Transverse colon (tissue), 4 donors: Measurements from ENCODE around the gene IL36G. TPM values are rescaled to one million over a fixed set of nuclear protein-coding genes. Genes with fewer than 3 reads are reported as not detected.

ENCODE experiments used
- DNase-seq: peaks from one replicate; pipeline ENCODE4 v3.0.0-alpha.2; 2019
- H3K27ac ChIP-seq, 4 donors: fragments of 200-600 bp; sonication (generic); 2 replicates each; pipeline ENCODE4 v1.5.1; 2016 to 2018; ENCODE audit warnings: inconsistent platforms in 4 of 4
- H3K27me3 ChIP-seq: fragments of 200-600 bp; sonication (generic); 2 replicates; pipeline ENCODE4 v1.5.1; 2017; ENCODE audit warnings: inconsistent platforms
- H3K36me3 ChIP-seq, 4 donors: fragments of 200-600 bp; sonication (generic); 2 replicates each; pipeline ENCODE4 v1.5.1; 2017 to 2019; ENCODE audit warnings: inconsistent platforms in 4 of 4
- H3K4me1 ChIP-seq, 4 donors: fragments of 200-600 bp; sonication (generic); 2 replicates each; pipeline ENCODE4 v1.5.1; 2017 to 2020; ENCODE audit warnings: inconsistent platforms in 4 of 4
- H3K4me3 ChIP-seq, 4 donors: fragments of 200-600 bp; sonication (generic); 1 replicate in 1 of 4; 2 replicates in 3 of 4; pipeline versions ENCODE4 v1.5.1 to v1.6.1; 2017 to 2019; ENCODE audit warnings: inconsistent platforms in 4 of 4
- H3K9me3 ChIP-seq, 2 donors: fragments of 200-600 bp; sonication (generic); 2 replicates each; pipeline ENCODE4 v1.5.1; 2017 to 2019; ENCODE audit warnings: inconsistent platforms in 2 of 2
- EP300 ChIP-seq: sonication (generic); formaldehyde crosslinking; IDR thresholded peaks from one replicate; pipeline ENCODE4 v1.6.1; 2017; ENCODE audit warnings: antibody characterized with exemption, low read depth
- POLR2A ChIP-seq: fragments of 450-650 bp; IDR thresholded peaks from one replicate; pipeline ENCODE4 v1.6.1; 2016; ENCODE audit warnings: antibody characterized with exemption, mild to moderate bottlenecking, moderate library complexity
- POLR2AphosphoS5 ChIP-seq, 3 donors: sonication (generic); formaldehyde crosslinking; IDR thresholded peaks; one replicate each; pipeline ENCODE4 v1.6.1; 2016; ENCODE audit warnings: antibody characterized with exemption in 3 of 3
- WGBS, 2 donors: methylation state at CpG; one replicate each; pipeline ENCODE4 v1.1.5; 2018; ENCODE audit warnings: low coverage in 1 of 2; 5-methylcytosine and 5-hydroxymethylcytosine counted together
- in situ Hi-C, 4 donors: fragments of 200-750 bp; cut with MboI; loops; one replicate each; pipeline versions ENCODE4 v1.15.0 to v1.15.1; 2017; ENCODE audit warnings: low sequenced_read_pairs in 3 of 4, low pct_ligation_motif_present in 1 of 4, low pct_unique_long_range_greater_than_20kb in 1 of 4
- intact Hi-C: fragments of 100-400 bp; cut with DNase I; formaldehyde crosslinking; loops from one replicate; pipeline ENCODE4 v1.15.1; 2023; ENCODE audit warnings: low total_unique reads
- total RNA-seq, 4 donors: library from RNA; depleted of rRNA; stranded (reverse); fragments of >200 nt; gene quantifications; one replicate each; pipeline ENCODE4 v1.1.0, GENCODE V29; 2016
- TF ChIP-seq, protein P1 (sequence below), 5 experiments: fragments of 200-600 bp in 3 of 5; fragments of 450-650 bp in 2 of 5; sonication (generic) in 3 of 5; IDR thresholded peaks; 1 replicate in 2 of 5; 2 replicates in 3 of 5; pipeline ENCODE4 v1.5.1; 2016 to 2017; ENCODE audit warnings: antibody characterized with exemption in 5 of 5, inconsistent platforms in 3 of 5, mild to moderate bottlenecking in 2 of 5, moderate library complexity in 1 of 5

The IL36G gene
- total RNA-seq, 4 donors from 2014 or later: 2.8 TPM; not detected in 3

- intact Hi-C loops: no loop called here
- no peaks in the 10 kb centered on the region for H3K36me3 ChIP-seq
- no peaks in the 10 kb centered on the region for H3K4me1 ChIP-seq
- 63 to 83% methylated on average over 1 of the region's 1 CpG for WGBS, 2 donors
- no peak overlapping the region for H3K27ac ChIP-seq
- in situ Hi-C loops: no loop called here
- H3K9me3 ChIP-seq: no peaks in the 10 kb centered on the region
- peaks cover 5% of the 10 kb centered on the region for H3K27me3 ChIP-seq
- H3K4me3 ChIP-seq: no peak overlapping the region
- no peak for DNase-seq
- TF ChIP-seq EP300: no peak
- TF ChIP-seq POLR2AphosphoS5 (IDR thresholded peaks at IDR 0.05): no peak
- TF ChIP-seq POLR2A: no peak
- TF ChIP-seq, protein P1, sequence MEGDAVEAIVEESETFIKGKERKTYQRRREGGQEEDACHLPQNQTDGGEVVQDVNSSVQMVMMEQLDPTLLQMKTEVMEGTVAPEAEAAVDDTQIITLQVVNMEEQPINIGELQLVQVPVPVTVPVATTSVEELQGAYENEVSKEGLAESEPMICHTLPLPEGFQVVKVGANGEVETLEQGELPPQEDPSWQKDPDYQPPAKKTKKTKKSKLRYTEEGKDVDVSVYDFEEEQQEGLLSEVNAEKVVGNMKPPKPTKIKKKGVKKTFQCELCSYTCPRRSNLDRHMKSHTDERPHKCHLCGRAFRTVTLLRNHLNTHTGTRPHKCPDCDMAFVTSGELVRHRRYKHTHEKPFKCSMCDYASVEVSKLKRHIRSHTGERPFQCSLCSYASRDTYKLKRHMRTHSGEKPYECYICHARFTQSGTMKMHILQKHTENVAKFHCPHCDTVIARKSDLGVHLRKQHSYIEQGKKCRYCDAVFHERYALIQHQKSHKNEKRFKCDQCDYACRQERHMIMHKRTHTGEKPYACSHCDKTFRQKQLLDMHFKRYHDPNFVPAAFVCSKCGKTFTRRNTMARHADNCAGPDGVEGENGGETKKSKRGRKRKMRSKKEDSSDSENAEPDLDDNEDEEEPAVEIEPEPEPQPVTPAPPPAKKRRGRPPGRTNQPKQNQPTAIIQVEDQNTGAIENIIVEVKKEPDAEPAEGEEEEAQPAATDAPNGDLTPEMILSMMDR (IDR thresholded peaks at IDR 0.05): no peak
Measured at GRCh38 chr2:113007250-113007649, 29.4 kb downstream of the IL36G start.

GRCh38 chr2:113009622-113010021, 31.8 kb downstream of the IL36G start:
- DNase-seq: no peak
- TF ChIP-seq POLR2AphosphoS5 (IDR thresholded peaks at IDR 0.05): no peak
- TF ChIP-seq EP300: no peak
- no peak for TF ChIP-seq POLR2A
- TF ChIP-seq, protein P1 (IDR thresholded peaks at IDR 0.05): no peak
- no peaks in the 10 kb centered on the region for H3K4me1 ChIP-seq
- H3K9me3 ChIP-seq: no peaks in the 10 kb centered on the region
- intact Hi-C loops (no loop called here), in situ Hi-C loops (no loop called here)
- no peak overlapping the region for H3K27ac ChIP-seq
- H3K27me3 ChIP-seq: peaks cover 2% of the 10 kb centered on the region
- no peaks in the 10 kb centered on the region for H3K36me3 ChIP-seq
- 46 to 80% methylated on average over 1 of the region's 1 CpG for WGBS, 2 donors
- no peak overlapping the region for H3K4me3 ChIP-seq

DNA sequence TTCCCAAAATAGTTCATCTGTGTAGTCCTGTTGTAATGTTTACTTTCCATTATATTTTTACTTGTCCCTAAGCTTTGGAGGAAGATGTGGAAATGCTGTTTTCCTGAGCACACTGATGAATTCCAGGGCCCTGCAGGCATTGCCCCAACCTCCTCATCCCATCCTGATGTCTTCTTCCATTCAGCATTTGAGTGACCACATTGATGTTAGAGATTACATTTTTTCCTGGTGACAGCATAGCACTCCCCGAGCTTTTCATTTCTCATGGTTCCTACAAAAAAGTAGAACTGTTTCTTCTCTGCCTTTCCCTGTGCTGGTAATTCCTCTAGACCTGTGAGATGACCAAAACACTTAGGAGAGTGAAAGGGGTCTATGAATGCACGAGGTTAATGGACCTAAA, 32.3 kb downstream of the IL36G start:
- in situ Hi-C loops: no loop called here
- H3K27me3 ChIP-seq: peaks cover 4% of the 10 kb centered on the region
- no peaks in the 10 kb centered on the region for H3K4me1 ChIP-seq
- no peak overlapping the region for H3K4me3 ChIP-seq
- H3K36me3 ChIP-seq: no peaks in the 10 kb centered on the region
- TF ChIP-seq, protein P1 (IDR thresholded peaks at IDR 0.05): no peak
- TF ChIP-seq POLR2AphosphoS5 (IDR thresholded peaks at IDR 0.05): no peak
- DNase-seq: no peak
- intact Hi-C loops: no loop called here
- no peak overlapping the region for H3K27ac ChIP-seq
- WGBS, 2 donors: 30 to 41% methylated on average over 2 of the region's 2 CpGs
- H3K9me3 ChIP-seq: no peaks in the 10 kb centered on the region

DNA sequence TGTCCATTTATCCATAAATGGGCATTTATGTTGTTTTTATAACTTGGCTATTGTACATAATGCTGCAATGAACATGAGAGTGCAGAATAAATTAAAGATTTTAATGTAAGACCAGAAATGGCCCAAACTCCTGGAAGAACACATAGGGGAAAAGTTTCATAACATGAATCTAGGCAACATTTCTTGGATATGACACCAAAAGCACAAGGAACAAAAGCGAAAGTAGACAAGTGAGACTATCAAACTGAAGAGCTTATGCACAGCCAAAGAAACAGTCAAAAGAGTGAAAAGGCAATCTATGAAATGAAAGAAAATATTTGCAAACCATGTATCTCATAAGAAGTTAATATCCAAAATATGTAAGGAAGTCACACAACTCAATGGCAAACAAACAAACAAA, 33.3 kb downstream of the IL36G start:
- no peaks in the 10 kb centered on the region for H3K4me1 ChIP-seq
- TF ChIP-seq EP300 (no peak), POLR2A (no peak), POLR2AphosphoS5 (IDR thresholded peaks at IDR 0.05) (no peak)
- TF ChIP-seq, protein P1 (IDR thresholded peaks at IDR 0.05): no peak
- H3K4me3 ChIP-seq: no peak overlapping the region
- WGBS, 2 donors: 96 to 100% methylated on average over 1 of the region's 1 CpG
- in situ Hi-C loops: no loop called here
- H3K36me3 ChIP-seq: no peaks in the 10 kb centered on the region
- H3K27ac ChIP-seq: no peak overlapping the region
- intact Hi-C loops: no loop called here
- H3K9me3 ChIP-seq: no peaks in the 10 kb centered on the region
- H3K27me3 ChIP-seq: peaks cover 4% of the 10 kb centered on the region
- no peak for DNase-seq
